ENCODE data around the gene HTR6.
A peak's percentile ranks its signal among the peaks of the same experiment; 100 is the strongest.

The HTR6 gene

GRCh38 chr1:19639999-19640362, 24.7 kb upstream of the HTR6 start:
- DNase-seq (ENCODE audit: low spot score): no peak
- TF ChIP-seq, protein P1, sequence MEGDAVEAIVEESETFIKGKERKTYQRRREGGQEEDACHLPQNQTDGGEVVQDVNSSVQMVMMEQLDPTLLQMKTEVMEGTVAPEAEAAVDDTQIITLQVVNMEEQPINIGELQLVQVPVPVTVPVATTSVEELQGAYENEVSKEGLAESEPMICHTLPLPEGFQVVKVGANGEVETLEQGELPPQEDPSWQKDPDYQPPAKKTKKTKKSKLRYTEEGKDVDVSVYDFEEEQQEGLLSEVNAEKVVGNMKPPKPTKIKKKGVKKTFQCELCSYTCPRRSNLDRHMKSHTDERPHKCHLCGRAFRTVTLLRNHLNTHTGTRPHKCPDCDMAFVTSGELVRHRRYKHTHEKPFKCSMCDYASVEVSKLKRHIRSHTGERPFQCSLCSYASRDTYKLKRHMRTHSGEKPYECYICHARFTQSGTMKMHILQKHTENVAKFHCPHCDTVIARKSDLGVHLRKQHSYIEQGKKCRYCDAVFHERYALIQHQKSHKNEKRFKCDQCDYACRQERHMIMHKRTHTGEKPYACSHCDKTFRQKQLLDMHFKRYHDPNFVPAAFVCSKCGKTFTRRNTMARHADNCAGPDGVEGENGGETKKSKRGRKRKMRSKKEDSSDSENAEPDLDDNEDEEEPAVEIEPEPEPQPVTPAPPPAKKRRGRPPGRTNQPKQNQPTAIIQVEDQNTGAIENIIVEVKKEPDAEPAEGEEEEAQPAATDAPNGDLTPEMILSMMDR (IDR thresholded peaks at IDR 0.05; ENCODE audit: extremely low read depth, missing control alignments): no peak

GRCh38 chr1:19640363-19641316, 24.0 kb upstream of the HTR6 start:
- TF ChIP-seq, protein P1 (IDR thresholded peaks at IDR 0.05; ENCODE audit: extremely low read depth, missing control alignments): no peak
- DNase-seq (ENCODE audit: low spot score): no peak

- TF ChIP-seq, protein P1 (IDR thresholded peaks at IDR 0.05; ENCODE audit: extremely low read depth, missing control alignments): no peak
- DNase-seq (ENCODE audit: low spot score): no peak
Observed at GRCh38 chr1:19643121-19643520, 21.6 kb upstream of the HTR6 start.

DNA sequence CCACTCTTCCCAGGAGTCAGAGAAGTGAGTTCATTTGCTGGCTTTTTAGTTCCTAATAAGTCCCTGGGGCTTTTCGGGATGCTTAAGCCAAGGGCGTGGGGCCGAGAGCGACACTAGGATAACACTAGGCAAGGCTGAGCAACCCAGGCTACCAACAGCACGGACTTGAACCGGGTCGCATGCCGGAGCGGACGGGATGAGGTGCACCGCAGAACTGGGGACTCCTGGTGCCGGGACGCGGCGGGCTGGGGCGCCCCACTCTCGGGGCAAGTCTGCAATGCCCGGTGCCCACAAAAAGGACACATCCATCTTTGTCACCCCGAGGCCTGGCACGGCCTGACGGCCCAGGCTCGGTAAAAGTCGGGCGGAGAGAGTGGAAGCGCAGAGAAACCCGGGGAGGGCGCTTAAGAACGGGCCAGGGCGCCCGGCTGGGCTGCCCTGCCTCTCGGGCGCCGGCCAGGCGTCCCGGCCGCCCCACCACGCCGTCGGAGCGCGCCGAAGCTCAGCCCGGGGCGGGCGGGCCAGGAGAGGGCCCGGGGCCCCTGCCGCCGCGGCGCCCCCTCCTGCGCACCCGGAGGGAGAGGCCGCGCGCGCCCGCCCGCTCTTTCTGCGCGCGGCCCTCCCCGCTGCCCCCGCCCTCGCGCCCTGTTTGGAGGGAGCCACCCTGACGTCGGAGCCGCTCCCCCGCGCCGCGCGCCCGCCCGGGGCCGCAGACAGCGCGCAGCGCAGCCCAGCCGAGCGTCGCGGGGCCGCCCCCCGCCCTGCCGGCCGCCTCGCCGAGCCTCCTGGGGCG, 20.9 kb upstream of the HTR6 start, which contains the start of gene NBL1:
TSS of gene NBL1 (plus strand) at position 710 of the 793 bp plus-strand sequence. CDS start 10,720 bp downstream, outside the sequence.
- DNase-seq (ENCODE audit: low spot score): peak; percentile 86
- TF ChIP-seq, protein P1 (IDR thresholded peaks at IDR 0.05; ENCODE audit: extremely low read depth, missing control alignments): no peak

DNA sequence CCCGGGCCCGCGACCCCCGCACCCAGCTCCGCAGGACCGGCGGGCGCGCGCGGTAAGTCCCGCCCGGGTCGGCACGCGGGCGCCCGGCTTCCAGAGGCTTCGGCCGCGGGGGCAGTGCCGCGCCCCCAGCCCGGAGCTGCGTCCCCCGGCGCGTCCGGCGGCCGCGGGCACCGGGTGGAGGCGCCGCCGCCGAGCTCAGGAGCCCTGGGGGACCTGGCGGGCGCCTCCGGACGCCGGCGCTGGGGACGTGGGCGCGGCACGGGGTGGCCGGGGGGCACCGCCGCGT, 20.3 kb upstream of the HTR6 start:
- peak; percentile 77 for DNase-seq (ENCODE audit: low spot score)
- TF ChIP-seq, protein P1 (IDR thresholded peaks at IDR 0.05; ENCODE audit: extremely low read depth, missing control alignments): no peak

DNA sequence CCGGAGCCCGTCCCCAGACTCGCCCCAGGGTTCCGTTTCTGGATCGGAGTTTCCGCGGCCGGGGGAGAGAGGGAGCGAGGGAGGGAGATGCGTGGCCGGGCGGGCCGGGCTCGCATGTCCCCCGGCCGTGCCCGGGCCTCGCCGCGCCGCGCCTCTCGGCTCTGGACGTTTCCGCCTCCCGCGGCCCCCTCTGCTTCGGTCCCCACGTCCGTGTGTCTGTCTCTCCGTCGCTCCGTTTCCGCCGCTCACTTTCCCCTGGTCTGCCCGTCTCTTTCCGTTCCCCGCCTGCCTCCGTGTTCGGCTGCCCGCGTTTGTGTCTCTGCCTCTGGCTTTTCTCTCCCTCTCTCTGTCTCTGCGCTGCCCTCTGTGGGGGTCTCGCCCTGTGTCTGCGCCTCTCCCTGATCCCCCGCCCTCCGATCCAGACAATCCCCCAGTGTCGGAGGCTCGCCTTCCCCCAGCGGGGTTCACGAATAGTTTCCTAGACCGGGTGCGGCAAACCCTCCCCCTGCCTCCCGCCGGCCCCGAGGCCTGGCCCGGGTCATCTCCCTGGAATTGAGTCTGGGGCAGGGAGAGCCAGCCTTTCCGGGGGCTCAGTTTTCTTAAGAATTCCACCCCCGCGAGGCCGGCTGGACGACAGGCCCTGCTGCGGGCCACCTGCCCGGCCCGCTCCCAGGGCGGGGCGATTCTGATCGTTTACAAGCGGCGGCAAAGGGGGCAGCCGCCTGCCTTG, 19.8 kb upstream of the HTR6 start:
- TF ChIP-seq, protein P1 (IDR thresholded peaks at IDR 0.05; ENCODE audit: extremely low read depth, missing control alignments): no peak
- peak; percentile 78 for DNase-seq (ENCODE audit: low spot score)
